H1 (cell line): ENCODE data around the gene SPG7. TPM values are rescaled to one million over a fixed set of nuclear protein-coding genes. Genes with fewer than 3 reads are reported as not detected.

ENCODE experiments used
- CTCF ChIA-PET: fragments of 300-600 bp; sonication (Branson Sonifier 250); formaldehyde crosslinking; loops from one replicate; lab custom pipeline; 2021; ENCODE audit not compliant: partially characterized antibody; lab: Charles Lee
- POLR2A ChIA-PET: fragments of 300-600 bp; sonication (Branson Sonifier 250); formaldehyde crosslinking; loops from one replicate; lab custom pipeline; 2021; ENCODE audit warnings: inconsistent platforms; ENCODE audit not compliant: partially characterized antibody; lab: Charles Lee
- DNase-seq, 2 experiments: peaks; one replicate each; pipeline versions ENCODE4 v3.0.0 to v3.0.0-alpha.2; 2010 to 2022; ENCODE audit warnings: low spot score in 2 of 2, low read depth in 1 of 2, mixed read lengths in 1 of 2
- FAIRE-seq: peaks from 2 replicates; lab custom pipeline; 2011; peaks lifted over from hg19 to GRCh38; lab: Jason Lieb, UNC
- H2AFZ ChIP-seq: 2 replicates; pipeline ENCODE4 v1.8.1; 2012; ENCODE audit warnings: low read length, inconsistent platforms
- H2AK5ac ChIP-seq: 2 replicates; pipeline ENCODE4 v1.6.1; 2013; ENCODE audit warnings: low read depth, low read length
- H2BK120ac ChIP-seq: replicated peaks from 2 replicates; pipeline ENCODE3; 2013; ENCODE audit warnings: low read depth, low read length, inconsistent platforms
- H2BK12ac ChIP-seq: 2 replicates; pipeline ENCODE4 v1.6.1; 2013; ENCODE audit warnings: low read depth, low read length
- H2BK15ac ChIP-seq: 2 replicates; pipeline ENCODE4 v1.6.1; 2013; ENCODE audit warnings: low read length
- H2BK20ac ChIP-seq: 2 replicates; pipeline ENCODE4 v1.6.1; 2013; ENCODE audit warnings: low read length
- H2BK5ac ChIP-seq: 2 replicates; pipeline ENCODE4 v1.6.1; 2013; ENCODE audit warnings: low read depth, low read length
- H3K14ac ChIP-seq: 2 replicates; pipeline ENCODE4 v1.6.1; 2013; ENCODE audit warnings: inconsistent platforms; ENCODE audit not compliant: insufficient read length
- H3K18ac ChIP-seq: 2 replicates; pipeline ENCODE4 v1.6.1; 2013; ENCODE audit warnings: low read length; ENCODE audit errors: extremely low read depth
- H3K23ac ChIP-seq: 2 replicates; pipeline ENCODE4 v1.6.1; 2013; ENCODE audit warnings: inconsistent platforms; ENCODE audit not compliant: insufficient read length
- H3K23me2 ChIP-seq: 2 replicates; pipeline ENCODE4 v1.6.1; 2013; ENCODE audit warnings: low read depth, low read length
- H3K27ac ChIP-seq: 2 replicates; pipeline ENCODE4 v1.6.1; 2011; ENCODE audit warnings: low read depth, low read length, inconsistent platforms
- H3K27me3 ChIP-seq, 4 experiments: replicated peaks in 1 of 4; 1 replicate in 1 of 4; 2 replicates in 3 of 4; pipeline versions ENCODE4 v1.6.1 to v1.8.1; 2011 to 2013; ENCODE audit warnings: low read length in 3 of 4, mild to moderate bottlenecking in 3 of 4, inconsistent platforms in 2 of 4, mixed read lengths in 2 of 4, moderate library complexity in 1 of 4; ENCODE audit not compliant: control insufficient read depth in 3 of 4, insufficient read depth in 3 of 4; ENCODE audit errors: extremely low read depth in 1 of 4
- H3K36me3 ChIP-seq, 4 experiments: 2 replicates each; pipeline versions ENCODE4 v1.6.1 to v1.8.1; 2011 to 2013; ENCODE audit warnings: mild to moderate bottlenecking in 4 of 4, low read length in 3 of 4, moderate library complexity in 2 of 4, control low read depth in 1 of 4, inconsistent platforms in 1 of 4; ENCODE audit not compliant: insufficient read depth in 4 of 4, control insufficient read depth in 2 of 4
- H3K4ac ChIP-seq: replicated peaks from 2 replicates; pipeline ENCODE3; 2013; ENCODE audit warnings: low read length, low read depth, mixed read lengths, inconsistent platforms; ENCODE audit not compliant: insufficient read length
- H3K4me1 ChIP-seq, 4 experiments: replicated peaks in 1 of 4; 1 replicate in 1 of 4; 2 replicates in 3 of 4; pipeline versions ENCODE4 v1.6.1 to v1.8.1; 2011 to 2013; ENCODE audit warnings: low read length in 3 of 4, inconsistent platforms in 2 of 4, mixed read lengths in 1 of 4; ENCODE audit not compliant: insufficient read depth in 4 of 4, control insufficient read depth in 3 of 4
- H3K4me2 ChIP-seq, 2 experiments: 2 replicates each; pipeline versions ENCODE4 v1.6.1 to v1.8.1; 2011 to 2013; ENCODE audit warnings: low read depth in 2 of 2, low read length in 2 of 2, control low read depth in 1 of 2, inconsistent platforms in 1 of 2, mild to moderate bottlenecking in 1 of 2; ENCODE audit not compliant: insufficient read depth in 1 of 2
- H3K4me3 ChIP-seq, 4 experiments: fragments of 200-600, 300-600 bp in 1 of 4; sonication (generic), shearing (Covaris generic), sonication (Bioruptor Twin) in 1 of 4; 2 replicates each; pipeline versions ENCODE4 v1.5.1 to v1.8.1; 2011 to 2016; ENCODE audit warnings: low read length in 4 of 4, low read depth in 3 of 4, control low read depth in 2 of 4, inconsistent platforms in 2 of 4, mild to moderate bottlenecking in 2 of 4, mixed read lengths in 1 of 4, moderate library complexity in 1 of 4; ENCODE audit not compliant: insufficient read depth in 2 of 4; ENCODE audit errors: extremely low read depth in 1 of 4
- H3K56ac ChIP-seq: replicated peaks from 2 replicates; pipeline ENCODE3; 2013; ENCODE audit warnings: low read depth, mild to moderate bottlenecking, mixed read lengths, low read length, inconsistent platforms; ENCODE audit not compliant: insufficient read length
- H3K79me1 ChIP-seq: 2 replicates; pipeline ENCODE4 v1.6.1; 2013; ENCODE audit warnings: low read depth, low read length, control low read depth
- H3K79me2 ChIP-seq, 2 experiments: 2 replicates each; pipeline versions ENCODE4 v1.6.1 to v1.8.1; 2012 to 2013; ENCODE audit warnings: low read length in 2 of 2, mild to moderate bottlenecking in 2 of 2, inconsistent platforms in 1 of 2; ENCODE audit not compliant: insufficient read depth in 2 of 2, control insufficient read depth in 1 of 2
- H3K9ac ChIP-seq, 4 experiments: replicated peaks in 1 of 4; 1 replicate in 1 of 4; 2 replicates in 3 of 4; pipeline versions ENCODE4 v1.6.1 to v1.8.1; 2011 to 2013; ENCODE audit warnings: low read depth in 3 of 4, low read length in 3 of 4, control low read depth in 2 of 4, mild to moderate bottlenecking in 2 of 4, moderate library complexity in 2 of 4, inconsistent platforms in 1 of 4; ENCODE audit errors: extremely low read depth in 1 of 4
- H3K9me3 ChIP-seq, 2 experiments: 2 replicates each; pipeline versions ENCODE4 v1.6.1 to v1.8.1; 2012 to 2013; ENCODE audit warnings: mild to moderate bottlenecking in 2 of 2, moderate library complexity in 2 of 2, control low read depth in 1 of 2, inconsistent platforms in 1 of 2, low read depth in 1 of 2, low read length in 1 of 2, mixed read lengths in 1 of 2; ENCODE audit not compliant: insufficient read depth in 2 of 2
- H4K20me1 ChIP-seq, 2 experiments: replicated peaks in 1 of 2; 2 replicates each; pipeline versions ENCODE3 to v1.8.1; 2011 to 2013; ENCODE audit warnings: inconsistent platforms in 2 of 2, low read length in 2 of 2, mild to moderate bottlenecking in 1 of 2; ENCODE audit not compliant: insufficient read depth in 2 of 2, control insufficient read depth in 1 of 2
- H4K5ac ChIP-seq: 2 replicates; pipeline ENCODE4 v1.6.1; 2013; ENCODE audit warnings: low read length, low read depth, mixed read lengths, inconsistent platforms; ENCODE audit not compliant: insufficient read length
- H4K8ac ChIP-seq: 2 replicates; pipeline ENCODE4 v1.8.0; 2013; ENCODE audit warnings: mild to moderate bottlenecking, moderate library complexity, low read length, inconsistent platforms; ENCODE audit not compliant: insufficient read depth; ENCODE audit errors: extremely low read depth
- H4K91ac ChIP-seq: replicated peaks from 2 replicates; pipeline ENCODE3; 2013; ENCODE audit warnings: low read length, mixed read lengths, inconsistent platforms; ENCODE audit not compliant: insufficient read length
- ASH2L ChIP-seq: fragments of 200-600, 300-600 bp; sonication (generic); IDR thresholded peaks from one replicate; pipeline ENCODE4 v1.7.1; 2017; ENCODE audit warnings: low read length
- GTF2F1 ChIP-seq: IDR thresholded peaks from 2 replicates; pipeline ENCODE4 v1.6.1; 2012; ENCODE audit warnings: low read depth, low read length, improper control_type of control experiment, borderline replicate concordance
- WGBS, 2 experiments: shearing (Covaris generic) in 1 of 2; methylation state at CpG; one replicate each; pipeline versions ENCODE4 v1.1.6 to v1.1.7; 2013 to 2015; ENCODE audit warnings: low lambda C conversion rate in 2 of 2, mixed read lengths in 2 of 2, inconsistent platforms in 1 of 2, low coverage in 1 of 2, missing lambda C conversion rate in 1 of 2; ENCODE audit not compliant: insufficient replicate concordance in 2 of 2, insufficient coverage in 1 of 2, insufficient read length in 1 of 2; ENCODE audit errors: extremely low coverage in 1 of 2, missing lambda C conversion rate in 1 of 2; 5-methylcytosine and 5-hydroxymethylcytosine counted together
- polyA plus RNA-seq, 7 experiments: library from polyadenylated mRNA; depleted of rRNA in 3 of 7; stranded (reverse) in 5 of 7; unstranded in 2 of 7; fragments of >200 nt in 5 of 7; fragments of 200-250 nt in 2 of 7; gene quantifications; 1 replicate in 5 of 7; 2 replicates in 1 of 7; 4 replicates in 1 of 7; pipeline versions ENCODE4 v1.2.1 to v1.2.3, GENCODE V29; 2011 to 2013; ENCODE audit warnings: missing spikeins in 2 of 7, mixed read lengths in 2 of 7
- total RNA-seq: library from RNA; stranded (reverse); fragmentation: NEBNext Ultra II Directional; extraction: Animal tissue kit (Norgen Biotek cat#: 25700); gene quantifications from 2 replicates; pipeline ENCODE4 v1.2.1, GENCODE V29; 2021
- TF ChIP-seq, protein P1 (sequence below), 3 experiments: IDR thresholded peaks; 1 replicate in 2 of 3; 2 replicates in 1 of 3; pipeline versions ENCODE4 v1.5.1 to v1.6.1; 2011; ENCODE audit warnings: low read length in 3 of 3, mild to moderate bottlenecking in 3 of 3, inconsistent platforms in 2 of 3, low read depth in 1 of 3, moderate library complexity in 1 of 3; ENCODE audit not compliant: insufficient read depth in 1 of 3; ENCODE audit errors: control extremely low read depth in 1 of 3

Gene SPG7
- total and polyA plus RNA-seq, 2 of the 8 experiments (the other 6 are each of a cell fraction or from before 2014, with no cell fraction given), result 72.1 to 113 TPM

DNA sequence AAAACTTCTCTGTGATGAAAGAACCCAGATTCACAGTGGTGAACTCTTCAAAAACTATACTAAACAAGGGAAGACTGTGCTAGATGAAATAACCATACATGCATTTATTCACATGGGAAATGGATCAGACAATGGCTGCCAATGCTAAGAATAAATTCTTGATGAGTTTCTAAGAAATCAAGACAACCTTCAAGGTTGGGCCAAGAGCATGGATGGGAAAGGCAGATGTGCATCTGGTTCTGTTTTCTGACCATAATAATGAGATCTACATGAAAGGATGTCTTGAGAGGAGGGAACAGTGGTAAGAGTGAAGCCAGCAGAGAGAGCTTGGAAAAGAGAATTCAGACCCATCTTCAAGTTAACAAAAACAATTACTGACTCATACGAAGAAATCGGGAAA lies 49.2 kb upstream of the SPG7 start:
- no peak overlapping the region for H3K9ac ChIP-seq
- H2AFZ ChIP-seq, result no peak overlapping the region
- H3K23ac ChIP-seq, result no peak overlapping the region
- 86% methylated on average over 2 of the region's 2 CpGs; no CpG with 5 or more reads in 1 of the 2 experiments for WGBS, 2 experiments
- no peak for DNase-seq
- no peak overlapping the region for H3K4me2 ChIP-seq
- ChIA-PET CTCF (interaction anchor here (1.0 kb wide), 1 partner anchor 40 kb away, joined by 3 read pairs; no protein-coding TSS in a partner anchor), POLR2A (interaction anchor here (1.4 to 1.5 kb wide), 2 partner anchors 15 to 49 kb away, joined by 3 to 4 read pairs; no protein-coding TSS in a partner anchor)
- H4K20me1 ChIP-seq, result peaks cover 11 to 23% of the 10 kb centered on the region in 2 experiments
- H3K27ac ChIP-seq, result no peak overlapping the region
- no peak overlapping the region for H3K4ac ChIP-seq
- no peak overlapping the region for H4K91ac ChIP-seq
- no peak overlapping the region for H3K18ac ChIP-seq
- no peak overlapping the region for H4K8ac ChIP-seq
- H2BK5ac ChIP-seq, result peak overlapping the region; percentile 75; the same call in 1 of the 2 replicates
- H4K5ac ChIP-seq, result no peak overlapping the region
- H3K4me1 ChIP-seq, result peaks cover 0 to 5% (median 0%) of the 10 kb centered on the region in 4 experiments; a peak in 1 of 7 replicates
- TF ChIP-seq GTF2F1 (no peak), ASH2L (no peak)
- TF ChIP-seq, protein P1, sequence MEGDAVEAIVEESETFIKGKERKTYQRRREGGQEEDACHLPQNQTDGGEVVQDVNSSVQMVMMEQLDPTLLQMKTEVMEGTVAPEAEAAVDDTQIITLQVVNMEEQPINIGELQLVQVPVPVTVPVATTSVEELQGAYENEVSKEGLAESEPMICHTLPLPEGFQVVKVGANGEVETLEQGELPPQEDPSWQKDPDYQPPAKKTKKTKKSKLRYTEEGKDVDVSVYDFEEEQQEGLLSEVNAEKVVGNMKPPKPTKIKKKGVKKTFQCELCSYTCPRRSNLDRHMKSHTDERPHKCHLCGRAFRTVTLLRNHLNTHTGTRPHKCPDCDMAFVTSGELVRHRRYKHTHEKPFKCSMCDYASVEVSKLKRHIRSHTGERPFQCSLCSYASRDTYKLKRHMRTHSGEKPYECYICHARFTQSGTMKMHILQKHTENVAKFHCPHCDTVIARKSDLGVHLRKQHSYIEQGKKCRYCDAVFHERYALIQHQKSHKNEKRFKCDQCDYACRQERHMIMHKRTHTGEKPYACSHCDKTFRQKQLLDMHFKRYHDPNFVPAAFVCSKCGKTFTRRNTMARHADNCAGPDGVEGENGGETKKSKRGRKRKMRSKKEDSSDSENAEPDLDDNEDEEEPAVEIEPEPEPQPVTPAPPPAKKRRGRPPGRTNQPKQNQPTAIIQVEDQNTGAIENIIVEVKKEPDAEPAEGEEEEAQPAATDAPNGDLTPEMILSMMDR (IDR thresholded peaks at IDR 0.05; ENCODE audit: control extremely low read depth in 1 of 3, insufficient read depth in 1 of 3, low read depth in 1 of 3, low read length in 3 of 3), result no peak
- TF ChIP-seq, all 59 proteins: peak for 0
- Histone ChIP-seq H3K79me2 (peaks cover 47 to 82% of the 10 kb centered on the region in 2 experiments), H3K36me3 (peaks cover 0 to 4% (median 0%) of the 10 kb centered on the region in 4 experiments; a peak in 1 of 8 replicates), H3K9me3 (peaks cover 0 to 5% of the 10 kb centered on the region in 2 experiments; a peak in 1 of 4 replicates), H3K56ac (no peak overlapping the region), H2BK120ac (no peak overlapping the region), H3K23me2 (no peaks in the 10 kb centered on the region), H3K4me3 (no peak overlapping the region), H2BK12ac (no peak overlapping the region), H3K14ac (no peak overlapping the region), H3K27me3 (no peaks in the 10 kb centered on the region), H3K79me1 (peaks cover 8% of the 10 kb centered on the region; the same call in 1 of the 2 replicates), H2BK15ac (no peak overlapping the region), H2BK20ac (no peak overlapping the region), H2AK5ac (no peak overlapping the region)
- FAIRE-seq, result no peak
